HG02798 (cell line): ENCODE measurements around the gene RCOR1.
"Not testable (repeated sequence)": the region's sequence is repeated elsewhere in the genome, so short reads cannot be mapped to it uniquely, and the experiment has no call there.

Experiments used
- ATAC-seq: cut with Tn5 transposase; IDR thresholded peaks from one replicate; pipeline ENCODE4 v1.9.1; 2021; ENCODE audit warnings: mild to moderate bottlenecking; ENCODE audit not compliant: unreplicated experiment, poor library complexity

RCOR1 gene

DNA sequence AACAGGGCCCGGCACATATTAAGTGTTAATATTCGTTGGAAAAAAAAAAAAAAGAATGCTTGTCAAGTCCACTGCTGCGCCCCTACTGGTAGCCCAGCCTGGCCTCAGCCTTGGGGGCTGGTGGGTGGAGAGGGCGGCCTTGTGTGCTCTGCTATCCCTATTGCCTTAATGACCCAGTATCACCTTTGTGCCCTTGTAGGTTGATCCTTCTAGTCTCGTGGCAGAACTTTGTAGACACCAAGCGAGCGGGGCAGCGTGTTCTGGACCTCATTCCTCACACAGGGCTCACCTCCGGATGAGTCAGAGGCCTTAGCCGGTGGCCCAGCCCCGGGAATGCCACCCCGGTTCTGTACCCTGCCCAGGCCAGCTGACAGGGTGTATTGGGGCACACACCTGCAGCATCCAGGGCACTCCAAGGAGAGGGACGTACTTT, 1.8 kb upstream of the RCOR1 start:
- no peak for ATAC-seq

DNA sequence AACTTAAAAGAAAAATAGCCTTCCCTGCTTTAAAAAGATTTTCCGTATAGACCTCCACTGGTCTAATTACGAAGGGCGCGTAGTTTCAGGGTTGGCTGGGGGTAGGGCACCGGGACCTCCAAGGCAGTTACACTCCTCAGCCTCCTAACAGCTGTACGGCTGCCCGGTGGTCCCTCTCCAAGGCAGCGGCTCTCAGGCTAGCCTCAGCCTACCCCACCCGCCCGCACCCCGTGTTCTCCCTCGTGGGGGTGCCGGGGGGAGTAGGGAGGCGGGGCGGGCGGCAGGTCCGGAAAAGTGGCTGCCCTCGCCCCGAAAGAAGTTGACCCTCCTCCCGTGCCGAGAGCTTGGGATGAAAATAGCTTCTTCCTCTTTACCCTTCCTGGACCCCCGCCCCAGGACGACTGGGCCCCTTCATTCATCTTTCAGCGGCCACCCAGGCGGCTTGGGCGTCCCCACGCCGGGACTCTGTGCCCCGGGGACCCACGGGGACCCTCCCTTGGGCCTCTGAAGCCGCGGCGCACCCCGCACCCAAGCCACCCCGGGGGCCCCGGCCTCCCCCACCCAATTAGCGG, 991 bp upstream of the RCOR1 start:
- no peak for ATAC-seq

DNA sequence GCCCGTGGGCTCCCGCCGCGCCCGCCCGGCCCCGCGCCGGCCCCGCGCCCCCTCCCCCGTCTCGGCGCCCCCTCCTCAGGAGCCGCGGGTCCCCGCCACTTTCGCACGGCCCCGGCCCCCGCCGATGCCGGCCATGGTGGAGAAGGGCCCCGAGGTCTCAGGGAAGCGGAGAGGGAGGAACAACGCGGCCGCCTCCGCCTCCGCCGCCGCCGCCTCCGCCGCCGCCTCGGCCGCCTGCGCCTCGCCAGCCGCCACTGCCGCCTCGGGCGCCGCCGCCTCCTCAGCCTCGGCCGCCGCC, 263 bp downstream of the RCOR1 start:
- ATAC-seq: peak; percentile 5

- ATAC-seq: peak; percentile 6
Observed at GRCh38 chr14:102593061-102593824, 794 bp downstream of the RCOR1 start.

DNA sequence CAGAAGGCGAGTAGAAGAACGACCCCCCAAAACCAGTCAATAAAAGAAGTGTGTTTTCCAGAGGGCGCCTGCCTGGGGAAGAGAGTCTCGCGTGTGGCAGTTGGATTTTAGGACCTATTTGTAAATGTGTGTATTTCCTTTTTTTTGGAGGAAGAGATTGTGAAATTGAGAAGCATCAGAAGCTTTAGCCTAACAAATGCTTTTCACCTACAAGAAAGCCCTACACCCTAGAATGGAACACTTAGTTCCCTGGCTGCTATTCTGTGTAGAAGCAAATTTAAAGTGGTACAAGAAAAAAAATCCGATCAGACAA, 1.3 kb downstream of the RCOR1 start:
- ATAC-seq: no peak

DNA sequence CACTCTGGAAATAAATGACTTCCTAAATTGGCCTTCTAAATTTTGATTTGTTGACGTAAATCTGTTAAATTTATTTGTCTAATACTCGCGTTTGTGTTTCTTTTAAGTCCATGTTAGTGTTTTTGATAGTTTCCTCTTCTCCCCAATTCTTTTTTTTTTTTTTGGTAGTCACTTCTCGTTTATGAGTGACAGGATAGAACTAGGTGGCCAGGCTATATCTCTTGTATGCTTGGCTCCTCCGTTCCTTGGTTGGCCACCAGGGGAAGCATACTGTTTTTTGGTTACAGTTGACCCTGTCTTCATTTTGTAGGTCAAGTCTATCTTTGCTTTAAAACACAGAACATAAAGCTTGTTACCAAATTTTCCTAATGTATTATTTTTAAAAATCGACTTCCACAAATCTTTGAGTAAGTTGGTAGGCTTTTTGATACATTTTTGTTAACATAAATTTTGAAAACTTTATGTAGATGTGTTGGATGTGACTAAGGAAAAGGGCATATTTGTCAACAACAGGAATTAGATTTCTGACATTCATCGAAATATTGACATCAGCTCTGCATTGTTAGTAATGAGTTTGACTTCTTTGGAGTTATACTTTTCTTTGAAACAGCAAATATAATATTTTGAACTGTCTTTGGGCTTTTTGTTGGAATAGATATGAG, 2.2 kb downstream of the RCOR1 start:
- ATAC-seq: no peak

- ATAC-seq: no peak
Observed at GRCh38 chr14:102601378-102601925, 9.0 kb downstream of the RCOR1 start.

DNA sequence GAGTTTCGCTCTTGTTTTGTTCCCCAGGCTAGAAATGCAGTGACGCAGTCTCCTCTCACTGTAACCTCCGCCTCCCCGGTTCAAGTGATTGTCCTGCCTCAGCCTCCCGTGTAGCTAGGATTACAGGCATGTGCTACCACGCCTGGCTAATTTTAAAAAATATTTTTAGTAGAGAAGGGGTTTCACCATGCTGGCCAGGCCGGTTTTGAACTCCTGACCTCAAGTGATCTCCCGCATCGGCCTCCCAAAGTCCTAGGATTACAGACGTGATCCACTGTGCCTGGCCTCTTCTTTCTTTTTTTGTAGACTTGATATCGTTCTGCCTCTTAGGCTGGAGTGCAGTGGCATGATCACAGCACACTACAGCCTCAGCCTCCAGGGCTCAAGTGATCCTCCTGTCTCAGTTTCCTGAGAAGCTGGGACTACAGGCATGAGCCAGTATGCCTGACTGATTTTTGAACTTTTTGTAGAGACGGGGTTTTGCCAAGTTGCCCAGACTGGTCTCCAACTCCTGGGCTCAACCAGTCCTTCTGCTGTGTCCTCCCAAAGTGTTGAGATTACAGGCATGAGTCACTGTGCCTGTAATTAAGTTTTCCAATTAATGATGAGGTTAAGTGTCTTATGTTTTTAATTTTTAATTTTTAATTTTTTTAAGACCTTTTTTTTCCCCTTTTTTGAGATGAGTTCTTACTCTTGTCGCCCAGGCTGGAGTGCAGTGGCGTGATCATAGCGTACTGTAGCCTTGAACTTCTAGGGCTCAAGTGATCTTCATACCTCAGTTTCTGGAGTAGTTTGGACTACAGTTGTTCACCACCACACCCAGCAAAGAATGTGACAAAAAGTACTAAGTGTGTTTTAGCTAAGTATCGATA, 10.2 kb downstream of the RCOR1 start:
- ATAC-seq: no peak

- ATAC-seq: no peak
Observed at GRCh38 chr14:102603293-102603907, 11.0 kb downstream of the RCOR1 start.

DNA sequence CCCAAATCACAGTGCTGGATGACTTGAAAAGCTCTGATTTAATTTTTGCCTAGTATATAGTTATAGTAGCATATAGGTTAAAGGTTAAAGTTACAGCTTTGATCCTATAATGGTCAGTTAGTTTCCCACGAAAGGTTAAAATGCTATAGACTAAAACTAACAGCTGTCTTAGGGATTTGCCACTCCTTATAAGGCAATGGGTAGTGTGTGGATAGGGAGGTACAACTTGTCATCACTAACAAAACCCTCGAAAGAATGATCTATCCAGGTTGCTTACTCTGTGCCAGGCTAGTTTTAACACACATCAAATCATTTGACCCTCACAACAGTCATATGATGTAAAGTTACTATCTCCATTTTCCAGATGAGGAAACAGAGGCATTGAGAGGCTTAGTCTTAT, 11.7 kb downstream of the RCOR1 start:
- ATAC-seq: no peak

GRCh38 chr14:102605029-102605428, 12.6 kb downstream of the RCOR1 start:
- no peak for ATAC-seq

DNA sequence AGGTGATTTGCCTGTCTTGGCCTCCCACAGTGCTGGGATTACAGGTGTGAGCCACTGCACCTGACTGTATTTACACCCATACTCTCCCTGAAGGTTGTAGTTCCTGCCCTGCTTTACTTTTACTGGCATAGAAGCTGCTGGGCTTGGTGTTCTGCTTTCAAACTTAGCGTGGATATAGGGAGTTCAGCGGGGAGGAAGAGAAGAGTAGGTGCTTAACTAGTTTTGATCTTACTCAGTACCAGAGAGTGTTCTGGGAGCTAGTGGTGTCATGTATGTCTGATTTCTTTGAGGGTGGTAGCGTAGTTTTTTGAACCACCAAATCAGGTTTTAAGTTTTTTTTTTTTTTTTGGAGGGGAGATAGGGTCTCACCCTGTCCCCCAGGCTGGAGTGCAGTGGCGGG, 13.8 kb downstream of the RCOR1 start:
- no peak for ATAC-seq

DNA sequence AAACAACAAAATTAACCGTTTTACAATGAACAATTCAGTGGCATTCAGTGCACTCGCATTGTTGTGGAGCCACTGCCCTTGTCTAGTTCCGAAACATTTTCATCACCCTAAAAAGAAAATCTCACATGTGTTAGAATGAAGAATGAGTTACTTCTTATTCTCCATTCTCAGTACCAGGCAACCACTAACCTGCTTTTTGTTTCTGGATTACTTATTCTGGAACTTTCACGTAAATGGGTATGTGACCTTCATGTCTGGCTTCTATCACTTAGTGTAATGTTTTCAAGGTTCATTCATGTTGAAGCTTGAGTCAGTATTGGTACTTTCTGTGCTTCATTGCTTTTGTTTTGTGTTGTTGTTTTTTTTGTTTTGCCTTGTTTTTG, 15.6 kb downstream of the RCOR1 start:
- ATAC-seq: peak; percentile 62

GRCh38 chr14:102610968-102611811, 18.7 kb downstream of the RCOR1 start:
- ATAC-seq: no peak

- no peak for ATAC-seq
Observed at GRCh38 chr14:102616318-102616717, 23.9 kb downstream of the RCOR1 start.

DNA sequence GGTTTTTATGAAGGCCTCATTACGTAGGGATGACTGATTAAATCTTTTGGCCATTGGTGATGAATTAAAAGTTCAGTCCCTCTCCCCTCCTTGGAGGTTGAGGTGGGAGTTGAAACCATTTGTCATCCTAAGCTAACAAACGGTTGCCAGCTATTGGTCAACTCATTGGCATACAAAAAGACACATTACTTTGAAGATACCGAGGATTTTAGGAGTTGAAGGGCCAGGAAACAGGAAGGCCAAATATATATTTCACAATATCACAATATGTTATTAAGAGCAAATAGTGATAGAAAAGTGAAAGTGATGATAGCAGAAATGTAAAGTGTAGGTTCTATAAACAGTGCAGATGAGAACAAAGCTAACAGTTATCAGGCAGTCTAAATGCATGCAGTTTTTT, 24.4 kb downstream of the RCOR1 start:
- ATAC-seq: no peak

DNA sequence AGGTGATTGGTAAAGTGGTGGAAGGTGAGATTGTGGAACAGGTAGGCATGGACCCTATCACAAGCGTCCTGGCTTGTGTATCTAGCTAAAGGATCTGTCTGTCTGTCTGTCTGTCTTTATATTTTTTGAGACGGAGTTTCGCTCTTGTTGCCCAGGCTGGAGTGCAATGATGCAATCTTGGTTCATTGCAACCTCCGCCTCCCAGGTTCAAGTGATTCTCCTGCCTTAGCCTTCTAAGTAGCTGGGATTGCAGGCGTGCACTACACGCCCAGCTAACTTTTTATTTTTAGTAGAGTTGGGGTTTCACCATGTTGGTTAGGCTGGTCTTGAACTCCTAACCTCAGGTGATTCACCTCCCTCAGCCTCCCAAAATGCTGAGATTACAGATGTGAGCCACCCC, 26.6 kb downstream of the RCOR1 start:
- ATAC-seq: not testable (repeated sequence)

DNA sequence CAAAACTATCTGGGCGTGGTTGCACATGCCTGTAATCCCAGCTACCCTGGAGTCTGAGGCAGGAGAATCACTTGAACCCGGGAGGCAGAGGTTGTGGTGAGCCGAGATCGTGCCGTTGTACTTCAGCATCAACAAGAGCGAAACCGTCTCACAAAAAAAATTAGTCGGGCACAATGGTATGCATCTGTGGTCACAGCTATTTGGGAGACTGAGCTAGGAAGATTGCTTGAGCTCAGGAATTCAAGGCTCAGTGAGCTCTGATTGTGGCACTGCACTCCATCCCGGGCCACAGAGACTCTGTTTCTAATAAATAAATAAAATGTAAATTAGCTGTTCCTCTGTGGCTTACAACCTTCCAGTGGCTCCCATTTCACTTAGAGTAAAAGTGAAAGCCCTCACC, 28.0 kb downstream of the RCOR1 start:
- no peak for ATAC-seq

- no peak for ATAC-seq
Observed at GRCh38 chr14:102622262-102622885, 29.9 kb downstream of the RCOR1 start.
